Head of caudate nucleus (tissue), 42 donors: Measurements from ENCODE around the gene BTBD16.

Source experiments
- DNase-seq, 42 donors: peaks; one replicate each; pipeline versions ENCODE4 v3.0.0 to v3.0.0-alpha.2; 2020 to 2021; ENCODE audit warnings: mixed read lengths in 7 of 42
- intact Hi-C: fragments of 100-400 bp; cut with DNase I; formaldehyde crosslinking; loops from one replicate; pipeline ENCODE4 v1.15.0; 2022

BTBD16 gene

GRCh38 chr10:122302315-122302714 is 31.2 kb downstream of the BTBD16 start:
- intact Hi-C loops: no loop called here
- DNase-seq: peak in 3 of 42 donors; percentile 1 to 39 (median 5)

- DNase-seq: peak in 5 of 42 donors; percentile 11 to 55 (median 36)
- intact Hi-C loops: no loop called here
Measured at GRCh38 chr10:122303271-122304053, 32.4 kb downstream of the BTBD16 start.

- intact Hi-C loops: no loop called here
- DNase-seq: peak in 3 of 42 donors; percentile 10 to 43 (median 33)
Measured at GRCh38 chr10:122304054-122304579, 33.0 kb downstream of the BTBD16 start.

- intact Hi-C loops: no loop called here
- peak in 4 of 42 donors; percentile 3 to 40 (median 17) for DNase-seq
Measured at GRCh38 chr10:122306282-122306681, 35.2 kb downstream of the BTBD16 start.

- peak in 4 of 42 donors; percentile 5 to 29 (median 17) for DNase-seq
- intact Hi-C loops: no loop called here
Measured at GRCh38 chr10:122306744-122307143, 35.6 kb downstream of the BTBD16 start.

- peak in 6 of 42 donors; percentile 10 to 63 (median 48) for DNase-seq
Measured at GRCh38 chr10:122307669-122308416, 36.7 kb downstream of the BTBD16 start.

GRCh38 chr10:122308417-122309141 is 37.5 kb downstream of the BTBD16 start:
- intact Hi-C loops: no loop called here
- DNase-seq: peak in 4 of 42 donors; percentile 7 to 41 (median 12)

More at GRCh38 chr10:122307669-122308416, 36.7 kb downstream of the BTBD16 start:
- intact Hi-C loops: no loop called here

GRCh38 chr10:122310311-122311050 is 39.4 kb downstream of the BTBD16 start:
- intact Hi-C loops: no loop called here

GRCh38 chr10:122311051-122311410 is 39.9 kb downstream of the BTBD16 start:
- intact Hi-C loops: no loop called here
- peak in 2 of 42 donors; percentile 3 to 29 for DNase-seq

More at GRCh38 chr10:122310311-122311050, 39.4 kb downstream of the BTBD16 start:
- DNase-seq: peak in 4 of 42 donors; percentile 9 to 42 (median 25)

GRCh38 chr10:122311716-122312115 is 40.6 kb downstream of the BTBD16 start:
- no peak for DNase-seq
- intact Hi-C loops: no loop called here

- intact Hi-C loops: no loop called here
- peak in 1 of 42 donors; percentile 4 for DNase-seq
Measured at GRCh38 chr10:122316224-122316884, 45.3 kb downstream of the BTBD16 start.

- intact Hi-C loops: no loop called here
- no peak for DNase-seq
Measured at GRCh38 chr10:122321960-122322359, 50.9 kb downstream of the BTBD16 start.

- intact Hi-C loops: no loop called here
- DNase-seq: peak in 1 of 42 donors; percentile 24
Measured at GRCh38 chr10:122323189-122323588, 52.1 kb downstream of the BTBD16 start.

- intact Hi-C loops: no loop called here
- peak in 1 of 42 donors; percentile 21 for DNase-seq
Measured at GRCh38 chr10:122323941-122324675, 53.0 kb downstream of the BTBD16 start.

- no peak for DNase-seq
Measured at GRCh38 chr10:122325235-122325634, 54.1 kb downstream of the BTBD16 start.

GRCh38 chr10:122326385-122326784 is 55.3 kb downstream of the BTBD16 start:
- intact Hi-C loops: no loop called here
- peak in 3 of 42 donors; percentile 6 to 26 (median 20) for DNase-seq

More at GRCh38 chr10:122325235-122325634, 54.1 kb downstream of the BTBD16 start:
- intact Hi-C loops: no loop called here

- peak in 3 of 42 donors; percentile 4 to 31 (median 7) for DNase-seq
- intact Hi-C loops: no loop called here
Measured at GRCh38 chr10:122326806-122327205, 55.7 kb downstream of the BTBD16 start.
